ENCODE measurements around the gene ANKRD30A.
"Not testable (repeated sequence)": the region's sequence is repeated elsewhere in the genome, so short reads cannot be mapped to it uniquely, and the experiment has no call there.

Gene ANKRD30A

DNA sequence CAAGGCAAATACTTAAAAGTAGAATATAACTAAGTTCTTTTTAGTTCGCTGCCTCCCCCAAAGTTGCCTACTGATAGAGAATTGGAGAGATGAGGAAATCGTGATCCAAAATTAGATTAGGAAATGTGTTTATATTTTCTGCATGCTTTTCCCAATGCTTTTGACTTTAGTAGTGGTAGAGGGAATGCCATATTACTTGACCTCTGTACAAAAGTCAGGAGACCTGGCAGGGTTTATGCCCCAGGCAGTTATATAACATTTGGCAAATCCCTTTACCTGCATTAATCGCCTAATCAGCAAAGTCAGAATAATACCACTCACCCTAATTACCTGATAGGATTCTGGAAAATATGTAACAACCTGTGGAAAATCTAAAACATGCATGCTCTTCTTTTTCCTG, 142.9 kb downstream of the ANKRD30A start:
- no peak for DNase-seq (ENCODE audit: low read depth in 3 of 3)

DNA sequence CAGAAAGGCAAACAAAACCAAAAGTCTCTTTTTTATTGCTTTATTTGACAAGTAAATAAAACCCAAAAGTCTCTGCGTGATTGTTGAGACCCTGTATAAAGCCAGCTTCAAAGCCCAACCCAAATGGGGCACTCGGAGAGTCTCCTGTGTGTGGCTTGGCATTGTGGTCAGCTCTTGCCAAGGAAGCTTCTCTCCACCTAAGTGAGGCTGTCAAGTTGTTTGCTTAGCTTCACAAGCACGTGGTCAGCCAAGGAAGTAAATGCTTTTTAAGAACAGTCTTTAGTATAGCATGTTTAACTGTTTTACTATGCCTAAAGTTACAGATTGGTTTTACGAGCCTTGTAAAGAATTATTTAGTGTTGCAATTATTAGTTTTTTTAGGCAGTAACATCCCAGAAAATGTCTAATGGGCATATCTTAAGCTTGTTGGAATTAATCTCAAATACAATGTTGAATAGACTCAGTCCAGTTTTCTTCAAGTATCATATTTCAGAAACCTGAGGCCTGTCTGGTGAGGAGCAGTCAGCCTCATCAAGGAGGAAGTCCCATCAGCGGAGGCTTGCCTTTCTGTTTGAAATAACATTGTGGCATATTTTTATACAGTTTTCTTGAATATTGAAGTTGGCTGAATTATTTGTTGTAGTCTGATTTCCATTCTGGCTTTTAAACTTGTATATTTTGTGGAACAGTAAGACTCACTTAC, 144.3 kb downstream of the ANKRD30A start:
- DNase-seq (ENCODE audit: low read depth in 3 of 3), result no peak

DNA sequence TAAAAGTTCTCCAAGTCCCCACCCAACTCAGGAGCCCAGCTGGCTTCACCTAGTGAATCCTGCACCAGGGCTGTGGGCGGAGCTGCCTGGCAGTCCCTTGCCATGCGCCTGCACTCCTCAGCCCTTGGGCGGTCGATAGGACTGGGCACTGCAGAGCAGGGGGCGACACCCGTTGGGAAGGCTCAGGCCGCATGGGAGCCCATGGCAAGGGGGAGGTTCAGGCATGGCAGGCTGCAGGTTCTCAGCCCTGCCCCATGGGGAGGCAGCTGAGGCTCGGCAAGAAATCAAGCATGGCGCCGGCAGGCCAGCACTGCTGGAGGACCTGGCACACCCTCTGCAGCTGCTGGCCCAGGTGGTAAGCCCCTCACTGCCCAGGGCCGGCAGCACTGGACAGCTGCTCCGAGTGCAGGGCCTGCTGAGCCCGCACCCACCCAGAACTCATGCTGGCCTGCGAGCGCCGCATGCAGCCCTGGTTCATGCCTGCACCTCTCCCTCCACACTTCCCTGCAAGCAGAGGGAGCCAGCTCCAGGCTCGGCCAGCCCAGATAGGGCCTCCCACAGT, 149.9 kb downstream of the ANKRD30A start:
- DNase-seq (ENCODE audit: low read depth in 3 of 3), result no peak

DNA sequence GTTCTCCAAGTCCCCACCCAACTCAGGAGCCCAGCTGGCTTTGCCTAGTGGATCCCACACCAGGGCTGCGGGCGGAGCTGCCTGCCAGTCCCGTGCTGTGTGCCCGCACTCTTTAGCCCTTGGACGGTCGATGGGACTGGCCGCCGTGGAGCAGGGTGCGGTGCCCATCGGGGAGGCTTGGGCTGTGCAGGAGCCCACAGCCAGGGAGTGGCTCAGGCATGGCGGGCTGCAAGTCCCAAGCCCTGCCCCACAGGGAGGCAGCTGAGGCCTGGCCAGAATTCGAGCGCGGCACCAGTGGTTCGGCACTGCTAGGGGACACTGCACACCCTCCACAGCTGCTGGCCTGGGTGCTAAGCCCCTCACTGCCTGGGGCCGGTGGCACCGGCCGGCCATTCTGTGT, 159.7 kb downstream of the ANKRD30A start:
- no peak for DNase-seq (ENCODE audit: low read depth in 3 of 3)

DNA sequence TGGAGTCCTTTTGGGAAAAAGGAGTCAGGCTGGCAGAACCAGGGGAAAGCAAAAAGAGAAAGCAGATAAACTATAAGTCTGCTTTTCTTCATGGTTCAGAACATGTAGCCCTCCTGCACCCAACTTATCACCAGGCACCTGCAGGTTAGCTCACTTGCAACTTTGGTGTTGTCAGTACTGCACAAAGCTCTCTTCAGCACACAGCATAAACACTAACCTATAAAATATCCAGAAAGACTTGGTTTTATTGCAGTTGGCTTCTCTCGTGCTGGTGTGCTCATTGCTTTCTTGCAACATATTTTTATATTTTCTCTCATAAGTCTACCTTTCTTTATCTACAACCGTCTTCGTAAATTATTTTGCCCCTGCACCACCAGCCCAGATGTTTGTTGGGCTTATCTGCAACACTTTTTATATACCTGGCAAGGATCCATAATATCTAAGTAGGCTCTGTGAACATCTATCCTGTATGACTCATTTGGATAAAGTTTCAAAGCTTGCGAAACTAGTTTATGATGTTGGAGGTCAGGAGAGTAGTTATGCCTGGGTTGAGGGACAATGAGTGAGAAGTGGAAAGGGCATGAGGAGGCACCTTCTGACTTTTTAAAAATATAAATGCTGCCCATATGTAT, 164.6 kb downstream of the ANKRD30A start:
- DNase-seq (ENCODE audit: low read depth in 3 of 3), result no peak

DNA sequence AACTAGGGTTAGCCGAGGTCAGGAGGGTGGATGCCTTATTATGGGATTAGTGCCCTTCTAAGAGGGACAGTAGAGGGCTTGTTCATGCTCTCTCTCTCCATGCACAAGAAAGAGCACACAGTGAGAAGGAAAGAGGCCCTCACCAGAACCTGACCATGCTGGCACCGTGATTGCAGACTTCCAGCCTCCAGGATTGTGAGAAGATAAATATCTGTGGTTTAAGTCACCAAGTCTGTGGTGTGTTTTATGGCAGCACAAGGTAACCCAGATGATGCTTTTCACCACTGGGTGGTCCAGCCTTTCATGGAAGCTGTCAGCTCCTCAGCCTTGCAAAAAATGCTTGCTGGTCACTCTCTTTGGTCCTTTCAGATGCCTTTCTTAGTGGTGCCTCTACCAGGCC, 175.9 kb downstream of the ANKRD30A start:
- no peak for DNase-seq (ENCODE audit: low read depth in 3 of 3)

DNA sequence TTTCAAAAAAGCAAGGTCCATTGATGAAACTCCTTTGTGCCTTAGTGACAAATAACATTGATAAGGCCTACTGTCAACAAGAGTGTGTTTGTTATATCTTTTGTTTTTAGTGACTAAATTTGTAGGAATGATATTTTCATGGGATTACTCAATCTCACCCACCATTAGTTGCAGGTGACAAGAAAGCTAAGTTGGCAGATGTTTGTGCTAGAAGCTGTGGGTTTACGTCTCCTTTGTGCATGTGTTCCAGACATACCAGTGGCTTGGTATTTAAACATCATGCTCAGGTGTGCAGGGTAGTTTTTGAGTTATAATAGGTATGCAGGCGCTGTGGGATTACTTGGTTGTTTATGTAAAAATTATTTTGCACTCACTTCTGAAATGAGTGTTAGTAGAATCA, 178.6 kb downstream of the ANKRD30A start:
- DNase-seq (ENCODE audit: low read depth in 3 of 3), result no peak

DNA sequence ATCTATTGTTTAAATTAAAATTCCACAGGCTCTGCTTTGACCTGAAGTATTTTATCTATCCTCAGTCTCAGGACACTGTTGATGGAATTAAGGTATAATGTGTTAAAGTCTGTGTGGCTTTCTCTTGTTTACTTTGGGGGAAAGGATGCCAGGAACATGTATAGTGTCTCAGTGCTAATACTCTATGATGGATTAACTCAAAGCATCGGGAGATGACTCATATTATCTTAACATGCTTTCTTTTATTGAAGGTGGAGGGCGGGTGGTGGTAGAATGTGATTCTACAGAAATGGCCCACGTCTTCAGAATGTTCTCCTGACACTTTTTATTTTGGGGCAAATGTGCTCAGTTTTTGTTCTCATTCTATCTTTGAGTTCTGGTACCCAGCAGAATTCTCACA, 189.0 kb downstream of the ANKRD30A start:
- DNase-seq (ENCODE audit: low read depth in 3 of 3), result no peak

DNA sequence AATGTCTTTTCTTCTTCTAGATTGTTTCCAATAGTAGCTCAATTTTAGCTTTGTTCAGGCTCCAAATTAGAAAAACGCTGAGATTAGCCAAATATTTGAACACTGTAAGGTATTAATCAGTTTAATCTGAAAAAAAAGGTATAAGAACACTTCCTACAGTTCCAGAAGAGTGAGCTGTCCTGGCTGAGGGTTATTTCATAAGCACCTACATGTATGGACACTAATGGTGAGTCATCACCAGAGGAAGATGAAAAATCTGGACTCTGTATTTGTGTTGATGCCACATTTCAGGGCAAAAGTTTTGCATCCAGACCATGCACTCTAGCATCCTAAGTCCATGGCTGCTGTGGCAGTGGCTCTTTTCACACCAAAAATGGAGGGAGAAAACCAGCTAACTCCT, 189.5 kb downstream of the ANKRD30A start:
- no peak for DNase-seq (ENCODE audit: low read depth in 3 of 3)

DNA sequence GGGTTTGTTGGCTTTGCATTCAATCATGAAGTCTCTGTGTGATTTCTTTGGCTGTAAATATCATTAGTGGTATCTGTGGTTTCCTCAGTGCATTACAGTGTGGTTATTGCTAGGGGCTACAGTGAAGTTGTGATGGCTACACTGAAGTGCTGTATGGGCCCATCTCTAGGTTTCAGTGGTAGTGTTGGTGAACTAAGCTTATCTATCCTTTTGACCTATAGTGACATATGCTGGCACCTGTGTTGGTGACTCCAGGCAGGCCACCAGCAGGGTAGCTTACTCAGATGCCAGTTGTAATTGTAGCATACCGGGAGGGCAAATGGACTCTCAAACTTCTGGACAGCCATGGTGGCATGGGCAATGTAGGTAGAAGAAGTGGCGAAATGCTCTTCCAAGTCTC, 219.0 kb downstream of the ANKRD30A start:
- no peak for DNase-seq (ENCODE audit: low read depth in 3 of 3)

DNA sequence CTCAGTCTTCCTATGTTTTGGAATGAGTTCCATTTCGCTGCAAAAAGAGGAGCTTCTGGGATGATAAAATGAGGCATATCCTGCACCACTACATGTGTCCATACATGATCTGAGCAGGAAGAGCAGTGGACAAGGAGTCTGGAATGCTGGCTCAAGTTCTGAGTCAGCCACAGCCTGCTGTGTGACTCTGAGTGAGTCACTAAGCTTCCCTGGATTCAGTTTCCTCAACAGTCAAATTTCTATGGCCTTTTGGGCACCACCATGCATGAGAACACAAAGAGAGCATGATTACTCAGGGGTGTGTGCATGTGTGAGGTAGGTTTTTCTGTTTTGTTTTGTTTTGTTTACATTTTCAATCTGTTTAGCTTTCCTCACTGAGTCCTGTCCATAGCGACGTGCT, 254.6 kb downstream of the ANKRD30A start:
- DNase-seq (ENCODE audit: low read depth in 3 of 3), result no peak

DNA sequence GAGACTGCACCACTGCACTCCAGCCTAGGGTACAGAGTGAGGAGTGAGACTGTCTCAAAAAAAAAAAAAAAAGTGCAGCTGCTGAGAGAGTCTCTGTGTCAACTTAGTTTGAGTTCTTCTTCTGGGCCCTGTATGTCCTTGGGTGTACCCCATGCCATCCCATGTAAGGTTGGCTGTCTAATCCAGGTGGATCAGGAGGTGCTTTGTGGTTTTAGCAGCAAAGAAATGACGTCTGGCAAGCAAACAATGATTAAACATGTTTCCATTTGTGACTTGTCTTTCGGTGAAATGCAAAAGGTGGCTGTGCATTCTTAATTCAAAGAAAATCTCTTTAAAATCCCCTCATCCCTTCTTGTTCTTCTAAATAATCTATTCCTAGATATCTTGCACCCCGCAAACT, 255.9 kb downstream of the ANKRD30A start:
- no peak for DNase-seq (ENCODE audit: low read depth in 3 of 3)

DNA sequence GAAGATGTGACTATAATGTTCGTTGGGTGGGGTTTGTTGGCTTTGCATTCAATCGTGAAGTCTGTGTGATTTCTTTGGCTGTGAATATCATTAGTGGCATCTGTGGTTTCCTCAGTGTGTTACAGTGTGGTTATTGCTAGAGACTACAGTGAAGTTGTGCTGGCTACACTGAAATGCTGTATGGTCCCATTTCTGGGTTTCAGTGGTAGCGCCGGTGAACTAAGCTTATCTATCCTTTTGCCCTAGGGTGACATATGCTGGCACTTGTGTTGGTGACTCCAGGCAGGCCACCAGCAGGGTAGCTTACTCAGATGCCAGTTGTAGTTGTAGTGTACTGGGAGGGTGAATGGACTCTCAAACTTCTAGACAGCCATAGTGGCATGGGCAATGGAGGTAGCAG, 259.5 kb downstream of the ANKRD30A start:
- DNase-seq (ENCODE audit: low read depth in 3 of 3), result no peak

DNA sequence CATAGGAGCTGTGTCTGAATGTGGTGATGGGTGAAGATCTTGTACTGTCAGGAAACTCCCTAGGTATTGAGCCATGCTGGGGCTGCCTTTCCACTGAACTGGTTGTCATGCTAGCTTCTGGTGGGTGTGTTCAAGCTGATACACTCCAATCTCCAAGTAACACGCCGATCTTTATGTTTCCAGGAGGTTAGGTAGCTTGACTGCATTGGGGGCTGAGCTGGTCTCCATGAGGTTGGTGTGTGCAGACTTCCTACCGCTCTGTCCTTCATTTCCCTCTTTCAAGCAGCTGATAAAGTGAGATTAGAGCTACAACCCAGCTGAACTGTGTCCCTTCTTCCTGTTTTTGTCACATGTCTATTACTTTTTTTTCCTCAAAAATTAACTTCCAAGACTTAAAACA, 265.5 kb downstream of the ANKRD30A start:
- DNase-seq (ENCODE audit: low read depth in 3 of 3), result no peak

DNA sequence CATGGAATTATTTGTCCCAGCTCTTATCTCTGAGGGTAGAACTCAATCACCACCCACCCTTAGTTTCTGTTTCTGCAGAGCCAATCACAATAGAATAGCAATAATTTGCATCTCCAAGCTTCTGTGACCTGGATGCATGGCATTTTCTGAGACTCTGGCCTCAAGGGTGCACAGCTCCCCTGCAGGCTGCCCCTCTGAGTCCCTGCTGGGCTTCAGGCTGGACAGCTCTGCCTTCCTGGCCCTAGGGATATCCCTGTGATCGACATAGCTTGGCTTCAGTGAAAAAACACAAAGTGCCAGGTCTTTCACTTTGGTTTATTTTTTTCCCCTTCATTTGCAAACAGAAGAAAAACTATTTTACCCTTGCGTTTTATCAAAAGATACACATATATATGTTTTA, 275.4 kb downstream of the ANKRD30A start:
- DNase-seq (ENCODE audit: low read depth in 3 of 3), result not testable (repeated sequence)

DNA sequence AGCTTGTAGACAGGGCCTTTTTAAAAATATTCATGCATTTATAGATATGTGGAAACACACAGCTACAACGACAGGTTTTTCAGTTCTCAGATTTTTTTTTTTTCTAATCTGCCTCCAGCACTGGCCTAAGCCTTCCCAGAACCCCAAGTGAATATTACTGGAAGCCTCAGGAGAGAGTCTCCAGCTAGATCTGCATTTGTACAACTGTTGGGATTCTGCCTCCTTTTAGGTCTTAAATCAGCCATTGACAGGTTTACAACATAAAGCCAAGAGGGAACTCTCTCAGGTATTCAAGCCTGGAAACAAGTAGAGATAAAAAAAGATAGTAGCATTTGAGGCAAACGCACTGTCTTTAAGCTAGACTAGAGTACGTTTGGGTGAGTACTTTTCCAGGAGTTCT, 275.8 kb downstream of the ANKRD30A start:
- DNase-seq (ENCODE audit: low read depth in 3 of 3), result no peak

DNA sequence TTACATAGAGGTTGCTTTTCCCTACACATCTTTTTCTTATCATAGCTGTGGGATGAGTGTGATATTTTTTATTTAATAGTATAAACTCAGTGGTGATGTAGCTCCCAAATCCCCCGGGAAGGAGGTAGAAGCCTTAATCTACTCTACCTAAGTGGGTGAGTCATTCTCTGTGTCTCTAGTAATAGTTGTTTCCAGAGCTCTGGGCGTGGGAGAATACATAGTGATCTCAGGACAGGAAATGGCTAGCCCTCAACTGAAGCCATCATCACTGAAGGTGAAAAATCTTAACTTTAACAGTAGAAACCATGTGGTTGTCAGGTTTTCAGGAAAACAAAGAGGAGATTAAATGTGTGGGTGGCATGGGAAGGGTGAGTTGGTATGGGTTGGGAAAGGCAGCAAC, 278.4 kb downstream of the ANKRD30A start:
- DNase-seq (ENCODE audit: low read depth in 3 of 3), result no peak
